Cardiac muscle cell (in vitro differentiated cells and primary cell): ENCODE results near the gene CA10. TPM values are rescaled to one million over a fixed set of nuclear protein-coding genes. Genes with fewer than 3 reads are reported as not detected.

Experiments used
- DNase-seq, 2 donors: peaks; one replicate each; pipeline versions ENCODE4 v3.0.0 to v3.0.0-alpha.2; 2010 to 2017; ENCODE audit warnings: low read depth in 1 of 2, low spot score in 1 of 2
- H3K27ac ChIP-seq: fragments of 200-600 bp; sonication (generic); 2 replicates; pipeline ENCODE4 v1.5.1; 2016
- H3K27me3 ChIP-seq: fragments of 200-600 bp; sonication (generic); 2 replicates; pipeline ENCODE4 v1.6.0; 2016; ENCODE audit warnings: control low read depth
- H3K36me3 ChIP-seq: fragments of 200-600 bp; sonication (generic); 2 replicates; pipeline ENCODE4 v1.5.1; 2016; ENCODE audit warnings: control low read depth
- H3K4me1 ChIP-seq: fragments of 200-600 bp; sonication (generic); 2 replicates; pipeline ENCODE4 v1.8.1; 2017; ENCODE audit warnings: low read depth, mild to moderate bottlenecking, mixed run types
- H3K4me3 ChIP-seq: fragments of 200-600 bp; sonication (generic); 2 replicates; pipeline ENCODE4 v1.5.1; 2016; ENCODE audit warnings: mild to moderate bottlenecking
- H3K9me3 ChIP-seq: fragments of 200-600 bp; sonication (generic); 2 replicates; pipeline ENCODE4 v1.5.1; 2017; ENCODE audit warnings: low read depth, mild to moderate bottlenecking, control low read depth
- CTCF ChIP-seq: IDR thresholded peaks from 2 replicates; pipeline ENCODE4 v1.5.1; 2012; ENCODE audit warnings: low read depth, mild to moderate bottlenecking, low read length
- polyA plus RNA-seq: library from polyadenylated mRNA; unstranded; fragments of >200 nt; fragmentation: Nextera tagmentation; extraction: Ambion mirVana; gene quantifications from 2 replicates; pipeline ENCODE4 v1.2.1, GENCODE V29; 2016
- total RNA-seq: library from RNA; depleted of rRNA; stranded (reverse); fragments of >200 nt; gene quantifications from 2 replicates; pipeline ENCODE4 v1.2.3, GENCODE V29; 2016

The CA10 gene
- total and polyA plus RNA-seq, 2 experiments from 2014 or later = not detected

GRCh38 chr17:51955245-51955644 is 203.3 kb downstream of the CA10 start:
- TF ChIP-seq CTCF = no peak
- Histone ChIP-seq H3K9me3 (no peaks in the 10 kb centered on the region), H3K4me3 (no peak overlapping the region), H3K36me3 (no peaks in the 10 kb centered on the region), H3K27ac (no peak overlapping the region), H3K4me1 (no peaks in the 10 kb centered on the region), H3K27me3 (no peaks in the 10 kb centered on the region)
- no peak for DNase-seq

DNA sequence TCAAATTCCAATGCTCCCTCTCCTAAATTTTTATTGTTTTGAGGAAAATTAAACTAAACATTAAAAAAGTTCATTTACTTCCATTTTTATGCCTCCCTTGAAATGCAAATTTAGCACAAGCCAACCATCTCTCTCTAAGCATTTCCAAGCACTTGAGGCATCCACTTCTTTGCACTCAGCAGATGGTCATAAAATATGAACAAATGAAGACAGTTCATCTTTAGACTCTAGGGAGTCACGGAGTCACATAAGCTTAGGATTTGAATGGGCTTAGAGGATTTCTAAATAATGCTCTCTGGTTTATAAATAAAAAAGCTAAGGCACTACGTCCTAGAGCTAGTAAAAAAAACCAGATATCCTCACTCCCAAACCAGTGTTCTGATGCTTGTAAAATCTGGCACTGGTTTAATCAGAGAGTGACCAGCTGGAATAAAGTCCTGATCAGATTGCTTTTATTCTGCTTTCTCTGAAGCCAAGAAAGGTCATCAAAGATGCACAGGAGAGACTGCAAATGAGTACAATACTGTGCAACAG is 204.2 kb downstream of the CA10 start:
- H3K36me3 ChIP-seq = no peaks in the 10 kb centered on the region
- no peaks in the 10 kb centered on the region for H3K9me3 ChIP-seq
- no peak for TF ChIP-seq CTCF
- no peak for DNase-seq
- H3K4me1 ChIP-seq = no peaks in the 10 kb centered on the region
- H3K4me3 ChIP-seq = no peak overlapping the region
- no peaks in the 10 kb centered on the region for H3K27me3 ChIP-seq
- no peak overlapping the region for H3K27ac ChIP-seq

DNA sequence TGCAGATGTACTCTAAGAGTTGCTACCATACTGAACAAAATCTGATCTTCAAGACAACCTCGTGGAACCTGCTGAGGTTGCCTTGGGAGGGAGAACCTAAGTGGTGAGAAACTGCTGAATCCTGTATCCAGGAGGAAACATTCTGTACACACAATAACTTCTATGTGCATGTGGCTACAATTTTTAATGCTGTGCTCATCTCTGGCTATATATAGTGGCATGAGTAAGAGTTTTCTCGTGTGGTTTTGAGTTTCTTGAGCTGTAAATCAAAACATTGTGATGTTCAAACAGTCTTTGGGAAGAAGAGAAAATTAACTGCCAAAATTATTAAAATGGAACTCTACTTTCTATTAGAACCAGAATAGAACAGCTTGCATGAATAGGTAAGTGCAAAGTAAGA is 206.8 kb downstream of the CA10 start:
- Histone ChIP-seq H3K36me3 (no peaks in the 10 kb centered on the region), H3K9me3 (no peaks in the 10 kb centered on the region), H3K27me3 (no peaks in the 10 kb centered on the region), H3K4me1 (no peaks in the 10 kb centered on the region), H3K27ac (no peak overlapping the region), H3K4me3 (no peak overlapping the region)
- TF ChIP-seq CTCF = no peak
- DNase-seq = no peak

GRCh38 chr17:51948128-51948527 is 210.4 kb downstream of the CA10 start:
- Histone ChIP-seq H3K4me1 (no peaks in the 10 kb centered on the region), H3K27ac (no peak overlapping the region), H3K4me3 (no peak overlapping the region), H3K27me3 (no peaks in the 10 kb centered on the region), H3K9me3 (no peaks in the 10 kb centered on the region), H3K36me3 (no peaks in the 10 kb centered on the region)
- no peak for DNase-seq
- TF ChIP-seq CTCF = no peak

DNA sequence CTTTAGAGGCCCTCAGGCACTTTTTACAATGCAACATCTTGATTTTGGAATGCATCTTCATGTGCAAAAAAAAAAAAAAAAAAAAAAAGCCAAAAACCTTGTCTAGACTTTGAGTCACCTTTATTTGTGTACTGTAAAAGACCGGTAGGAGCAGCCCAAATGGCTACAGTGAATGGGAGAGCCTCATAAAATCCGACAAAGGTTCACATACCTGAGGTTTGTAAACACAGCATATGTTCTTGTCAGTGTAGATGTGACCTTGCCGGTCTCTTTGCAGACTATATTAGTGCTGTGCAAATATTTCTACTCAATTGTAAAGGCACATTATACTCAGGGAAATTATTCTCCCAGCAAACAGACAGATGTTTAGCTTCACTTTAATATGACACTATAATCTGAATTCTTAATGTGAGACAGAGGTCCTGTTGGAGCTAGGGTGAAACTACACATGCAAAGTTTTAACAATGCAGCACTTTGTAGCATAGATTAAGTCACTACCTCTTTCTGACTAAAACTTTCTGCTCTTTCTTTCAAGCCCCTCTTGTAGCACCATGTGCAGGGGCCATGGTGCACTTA is 211.3 kb downstream of the CA10 start:
- Histone ChIP-seq H3K27me3 (no peaks in the 10 kb centered on the region), H3K4me1 (no peaks in the 10 kb centered on the region), H3K27ac (no peak overlapping the region), H3K36me3 (no peaks in the 10 kb centered on the region), H3K9me3 (no peaks in the 10 kb centered on the region), H3K4me3 (no peak overlapping the region)
- TF ChIP-seq CTCF = no peak
- no peak for DNase-seq

DNA sequence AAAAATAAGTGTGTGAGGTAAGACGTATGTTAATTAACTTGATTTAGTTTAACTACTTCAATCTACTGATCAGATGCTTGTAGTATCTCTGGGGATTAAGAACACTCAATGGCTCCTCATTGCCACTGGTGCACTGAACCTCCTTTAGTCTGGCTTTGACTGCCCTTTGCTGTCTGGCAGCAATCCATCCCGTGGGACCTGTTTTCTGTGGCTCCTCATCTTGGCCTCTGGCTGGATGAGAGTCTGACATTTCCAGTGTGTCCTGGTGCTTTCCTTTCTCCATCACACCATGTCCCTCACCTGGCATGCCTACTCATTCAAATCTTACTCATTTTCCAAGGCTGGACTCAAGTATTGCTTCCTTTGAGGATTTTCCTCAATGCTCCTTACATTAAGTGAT is 212.2 kb downstream of the CA10 start:
- Histone ChIP-seq H3K9me3 (no peaks in the 10 kb centered on the region), H3K4me1 (no peaks in the 10 kb centered on the region), H3K27me3 (no peaks in the 10 kb centered on the region), H3K27ac (no peak overlapping the region), H3K36me3 (no peaks in the 10 kb centered on the region), H3K4me3 (no peak overlapping the region)
- TF ChIP-seq CTCF = no peak
- DNase-seq = no peak
